K562 (cell line): ENCODE measurements around the gene ZNF609.

ENCODE experiments used
- CEBPB ChIP-seq: fragments of 450-650 bp; IDR thresholded peaks from 2 replicates; pipeline ENCODE4 v1.6.1; 2016; ENCODE audit warnings: missing genetic modification characterization, missing compliant biosample characterization
- EZH2 ChIP-seq: IDR thresholded peaks from 2 replicates; pipeline ENCODE4 v1.6.1; 2012; ENCODE audit warnings: low read depth, mild to moderate bottlenecking, inconsistent platforms, low read length, borderline replicate concordance
- POLR2AphosphoS5 ChIP-seq: IDR thresholded peaks from 2 replicates; pipeline ENCODE4 v1.6.1; 2011; ENCODE audit warnings: mild to moderate bottlenecking, low read depth, low read length, moderate library complexity; ENCODE audit not compliant: control insufficient read depth, insufficient read depth
- SRSF3 ChIP-seq: fragments of 200-400 bp; formaldehyde crosslinking; IDR thresholded peaks from 2 replicates; pipeline ENCODE4 v1.6.1; 2016; ENCODE audit warnings: mild to moderate bottlenecking, low read length, moderate library complexity; ENCODE audit not compliant: insufficient read depth
- TF ChIP-seq, protein P1 (sequence below): fragments of 250-450 bp; sonication (Bioruptor Pico); IDR thresholded peaks from 2 replicates; pipeline ENCODE4 v1.5.1; 2021; ENCODE audit warnings: mild to moderate bottlenecking
- TF ChIP-seq, protein P2 (sequence below): sonication (generic); formaldehyde crosslinking; IDR thresholded peaks from 2 replicates; pipeline ENCODE4 v1.8.1; 2023; ENCODE audit warnings: mild to moderate bottlenecking, missing genetic modification reagents
- TF ChIP-seq, protein P3 (sequence below), 3 experiments: IDR thresholded peaks in 2 of 3; conservative IDR thresholded peaks in 1 of 3; 2 replicates each; pipeline ENCODE4 v1.5.1; 2011 to 2012; ENCODE audit warnings: low read length in 3 of 3, mild to moderate bottlenecking in 3 of 3, control low read depth in 2 of 3, improper control_type of control experiment in 1 of 3, inconsistent platforms in 1 of 3, low read depth in 1 of 3, mixed read lengths in 1 of 3, moderate library complexity in 1 of 3; ENCODE audit not compliant: insufficient read depth in 2 of 3

DNA sequence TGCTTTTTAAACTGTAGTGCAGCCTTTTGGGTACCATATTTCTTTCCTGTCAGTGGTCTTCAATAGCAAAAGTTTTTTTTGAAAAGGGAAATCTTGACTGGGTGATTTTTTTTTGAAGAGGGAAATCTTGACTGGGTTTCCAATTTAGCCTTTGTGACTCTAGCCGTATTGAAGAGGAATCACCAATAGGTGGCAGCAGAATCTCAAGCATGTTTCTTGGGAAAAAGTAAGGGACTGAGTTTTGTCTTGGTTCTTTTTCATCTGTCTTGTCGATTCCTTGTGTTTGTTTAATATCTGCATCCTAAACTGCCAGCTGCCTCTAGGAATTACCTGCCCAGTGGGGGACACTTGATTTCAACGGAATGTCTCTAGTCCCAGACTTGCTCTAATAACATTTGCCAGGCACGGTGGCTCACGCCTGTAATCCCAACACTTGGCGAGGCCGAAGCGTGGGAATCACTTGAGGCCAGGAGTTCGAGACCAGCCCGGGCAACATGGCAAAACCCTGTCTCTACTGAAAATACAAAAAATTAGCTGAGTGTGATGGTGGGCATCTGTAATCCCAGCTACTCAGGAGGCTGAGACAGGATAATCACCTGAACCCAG lies 225.9 kb downstream of the ZNF609 start:
- TF ChIP-seq CEBPB (tag) (no peak), SRSF3 (no peak), POLR2AphosphoS5 (no peak), EZH2 (no peak)
- TF ChIP-seq, protein P1, sequence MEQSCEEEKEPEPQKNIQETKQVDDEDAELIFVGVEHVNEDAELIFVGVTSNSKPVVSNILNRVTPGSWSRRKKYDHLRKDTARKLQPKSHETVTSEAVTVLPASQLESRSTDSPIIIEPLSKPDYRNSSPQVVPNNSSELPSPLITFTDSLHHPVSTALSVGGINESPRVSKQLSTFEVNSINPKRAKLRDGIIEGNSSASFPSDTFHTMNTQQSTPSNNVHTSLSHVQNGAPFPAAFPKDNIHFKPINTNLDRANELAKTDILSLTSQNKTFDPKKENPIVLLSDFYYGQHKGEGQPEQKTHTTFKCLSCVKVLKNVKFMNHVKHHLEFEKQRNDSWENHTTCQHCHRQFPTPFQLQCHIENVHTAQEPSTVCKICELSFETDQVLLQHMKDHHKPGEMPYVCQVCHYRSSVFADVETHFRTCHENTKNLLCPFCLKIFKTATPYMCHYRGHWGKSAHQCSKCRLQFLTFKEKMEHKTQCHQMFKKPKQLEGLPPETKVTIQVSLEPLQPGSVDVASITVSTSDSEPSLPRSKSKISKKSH = no peak
- TF ChIP-seq, protein P2, sequence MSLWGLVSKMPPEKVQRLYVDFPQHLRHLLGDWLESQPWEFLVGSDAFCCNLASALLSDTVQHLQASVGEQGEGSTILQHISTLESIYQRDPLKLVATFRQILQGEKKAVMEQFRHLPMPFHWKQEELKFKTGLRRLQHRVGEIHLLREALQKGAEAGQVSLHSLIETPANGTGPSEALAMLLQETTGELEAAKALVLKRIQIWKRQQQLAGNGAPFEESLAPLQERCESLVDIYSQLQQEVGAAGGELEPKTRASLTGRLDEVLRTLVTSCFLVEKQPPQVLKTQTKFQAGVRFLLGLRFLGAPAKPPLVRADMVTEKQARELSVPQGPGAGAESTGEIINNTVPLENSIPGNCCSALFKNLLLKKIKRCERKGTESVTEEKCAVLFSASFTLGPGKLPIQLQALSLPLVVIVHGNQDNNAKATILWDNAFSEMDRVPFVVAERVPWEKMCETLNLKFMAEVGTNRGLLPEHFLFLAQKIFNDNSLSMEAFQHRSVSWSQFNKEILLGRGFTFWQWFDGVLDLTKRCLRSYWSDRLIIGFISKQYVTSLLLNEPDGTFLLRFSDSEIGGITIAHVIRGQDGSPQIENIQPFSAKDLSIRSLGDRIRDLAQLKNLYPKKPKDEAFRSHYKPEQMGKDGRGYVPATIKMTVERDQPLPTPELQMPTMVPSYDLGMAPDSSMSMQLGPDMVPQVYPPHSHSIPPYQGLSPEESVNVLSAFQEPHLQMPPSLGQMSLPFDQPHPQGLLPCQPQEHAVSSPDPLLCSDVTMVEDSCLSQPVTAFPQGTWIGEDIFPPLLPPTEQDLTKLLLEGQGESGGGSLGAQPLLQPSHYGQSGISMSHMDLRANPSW (CRISPR knock-in tag) = no peak
- TF ChIP-seq, protein P3, sequence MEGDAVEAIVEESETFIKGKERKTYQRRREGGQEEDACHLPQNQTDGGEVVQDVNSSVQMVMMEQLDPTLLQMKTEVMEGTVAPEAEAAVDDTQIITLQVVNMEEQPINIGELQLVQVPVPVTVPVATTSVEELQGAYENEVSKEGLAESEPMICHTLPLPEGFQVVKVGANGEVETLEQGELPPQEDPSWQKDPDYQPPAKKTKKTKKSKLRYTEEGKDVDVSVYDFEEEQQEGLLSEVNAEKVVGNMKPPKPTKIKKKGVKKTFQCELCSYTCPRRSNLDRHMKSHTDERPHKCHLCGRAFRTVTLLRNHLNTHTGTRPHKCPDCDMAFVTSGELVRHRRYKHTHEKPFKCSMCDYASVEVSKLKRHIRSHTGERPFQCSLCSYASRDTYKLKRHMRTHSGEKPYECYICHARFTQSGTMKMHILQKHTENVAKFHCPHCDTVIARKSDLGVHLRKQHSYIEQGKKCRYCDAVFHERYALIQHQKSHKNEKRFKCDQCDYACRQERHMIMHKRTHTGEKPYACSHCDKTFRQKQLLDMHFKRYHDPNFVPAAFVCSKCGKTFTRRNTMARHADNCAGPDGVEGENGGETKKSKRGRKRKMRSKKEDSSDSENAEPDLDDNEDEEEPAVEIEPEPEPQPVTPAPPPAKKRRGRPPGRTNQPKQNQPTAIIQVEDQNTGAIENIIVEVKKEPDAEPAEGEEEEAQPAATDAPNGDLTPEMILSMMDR (IDR thresholded peaks at IDR 0.05 in 2 of 3, conservative IDR thresholded peaks at IDR 0.05 in 1 of 3; ENCODE audit: insufficient read depth in 2 of 3, low read depth in 1 of 3, low read length in 3 of 3) = peak; percentile 69 to 85 (median 72)
